ENCODE measurements around the gene PAEP. TPM values are rescaled to one million over a fixed set of nuclear protein-coding genes. Genes with fewer than 3 reads are reported as not detected.
"Not testable (repeated sequence)": the region's sequence is repeated elsewhere in the genome, so short reads cannot be mapped to it uniquely, and the experiment has no call there.

Gene PAEP
- total RNA-seq, 4 donors from 2014 or later = not detected

GRCh38 chr9:135531096-135531495 is 30.5 kb upstream of the PAEP start:
- intact Hi-C loops (cut with DNase I; ENCODE audit: low total_unique reads) (no loop called here), in situ Hi-C loops (cut with MboI; ENCODE audit: low pct_ligation_motif_present in 1 of 4, low pct_unique_long_range_greater_than_20kb in 1 of 4, low sequenced_read_pairs in 3 of 4) (no loop called here)
- no peaks in the 10 kb centered on the region for H3K27me3 ChIP-seq
- DNase-seq = no peak
- no peaks in the 10 kb centered on the region for H3K36me3 ChIP-seq
- no peak for TF ChIP-seq EP300 (IDR thresholded peaks at IDR 0.05; ENCODE audit: low read depth)
- TF ChIP-seq, protein P1, sequence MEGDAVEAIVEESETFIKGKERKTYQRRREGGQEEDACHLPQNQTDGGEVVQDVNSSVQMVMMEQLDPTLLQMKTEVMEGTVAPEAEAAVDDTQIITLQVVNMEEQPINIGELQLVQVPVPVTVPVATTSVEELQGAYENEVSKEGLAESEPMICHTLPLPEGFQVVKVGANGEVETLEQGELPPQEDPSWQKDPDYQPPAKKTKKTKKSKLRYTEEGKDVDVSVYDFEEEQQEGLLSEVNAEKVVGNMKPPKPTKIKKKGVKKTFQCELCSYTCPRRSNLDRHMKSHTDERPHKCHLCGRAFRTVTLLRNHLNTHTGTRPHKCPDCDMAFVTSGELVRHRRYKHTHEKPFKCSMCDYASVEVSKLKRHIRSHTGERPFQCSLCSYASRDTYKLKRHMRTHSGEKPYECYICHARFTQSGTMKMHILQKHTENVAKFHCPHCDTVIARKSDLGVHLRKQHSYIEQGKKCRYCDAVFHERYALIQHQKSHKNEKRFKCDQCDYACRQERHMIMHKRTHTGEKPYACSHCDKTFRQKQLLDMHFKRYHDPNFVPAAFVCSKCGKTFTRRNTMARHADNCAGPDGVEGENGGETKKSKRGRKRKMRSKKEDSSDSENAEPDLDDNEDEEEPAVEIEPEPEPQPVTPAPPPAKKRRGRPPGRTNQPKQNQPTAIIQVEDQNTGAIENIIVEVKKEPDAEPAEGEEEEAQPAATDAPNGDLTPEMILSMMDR (IDR thresholded peaks at IDR 0.05) = no peak
- no peak for TF ChIP-seq POLR2A (IDR thresholded peaks at IDR 0.05)
- TF ChIP-seq POLR2AphosphoS5 (IDR thresholded peaks at IDR 0.05) = no peak
- H3K4me1 ChIP-seq = no peaks in the 10 kb centered on the region
- WGBS, 2 donors (ENCODE audit: low coverage in 1 of 2) = 88% methylated on average over 10 of the region's 10 CpGs; no CpG with 5 or more reads in 1 of the 2 donors
- H3K27ac ChIP-seq = no peak overlapping the region
- no peaks in the 10 kb centered on the region for H3K9me3 ChIP-seq
- no peak overlapping the region for H3K4me3 ChIP-seq

DNA sequence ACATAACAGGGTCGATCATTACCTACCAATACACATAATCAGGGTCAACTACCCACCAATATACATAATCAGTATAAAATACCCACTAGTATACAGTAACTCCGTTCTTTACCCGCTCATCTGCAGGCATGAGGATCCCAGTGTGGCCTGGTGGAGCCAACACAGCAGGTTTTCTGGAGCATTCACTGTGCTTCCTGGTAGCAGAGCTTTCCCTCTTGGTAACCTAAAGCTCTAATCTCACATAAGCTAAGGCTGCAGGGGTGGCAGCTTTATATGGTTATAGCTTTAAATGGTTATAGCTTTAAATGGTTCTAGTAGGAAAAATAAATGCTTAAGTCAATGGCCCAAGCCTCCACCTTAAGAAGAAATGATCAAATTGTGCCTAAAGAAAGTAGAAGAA is 28.4 kb upstream of the PAEP start:
- TF ChIP-seq POLR2AphosphoS5 (IDR thresholded peaks at IDR 0.05) (no peak), EP300 (IDR thresholded peaks at IDR 0.05; ENCODE audit: low read depth) (no peak), POLR2A (IDR thresholded peaks at IDR 0.05) (no peak)
- TF ChIP-seq, protein P1 (IDR thresholded peaks at IDR 0.05) = no peak
- intact Hi-C loops (cut with DNase I; ENCODE audit: low total_unique reads) = no loop called here
- H3K27me3 ChIP-seq = no peaks in the 10 kb centered on the region
- DNase-seq = no peak
- no peaks in the 10 kb centered on the region for H3K9me3 ChIP-seq
- no peak overlapping the region for H3K4me3 ChIP-seq
- 80 to 95% methylated on average over 1 to 3 of the region's 3 CpGs for WGBS, 2 donors (ENCODE audit: low coverage in 1 of 2)
- in situ Hi-C loops (cut with MboI; ENCODE audit: low pct_ligation_motif_present in 1 of 4, low pct_unique_long_range_greater_than_20kb in 1 of 4, low sequenced_read_pairs in 3 of 4) = no loop called here
- H3K27ac ChIP-seq = no peak overlapping the region
- no peaks in the 10 kb centered on the region for H3K4me1 ChIP-seq
- no peaks in the 10 kb centered on the region for H3K36me3 ChIP-seq

DNA sequence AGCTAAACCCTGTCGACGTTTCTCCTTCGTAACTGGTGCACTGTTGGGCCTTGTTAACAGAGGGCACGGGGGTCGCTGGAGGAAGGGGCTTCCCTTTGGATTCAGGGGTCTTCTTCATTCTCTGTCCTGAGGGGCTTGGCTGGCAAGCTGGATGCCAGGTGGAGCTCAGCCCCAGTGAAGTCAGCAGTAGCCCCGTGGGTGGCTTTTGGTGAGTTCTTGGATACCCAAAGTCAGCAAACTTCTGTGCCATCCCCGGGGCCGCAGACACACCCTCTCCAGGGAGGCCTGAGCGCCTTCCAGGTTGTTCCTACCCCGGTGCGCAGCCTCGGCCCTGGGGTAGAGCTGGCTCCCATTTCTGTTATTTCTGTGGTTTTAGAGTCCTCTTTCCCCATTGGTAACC is 27.9 kb upstream of the PAEP start:
- Histone ChIP-seq H3K27me3 (no peaks in the 10 kb centered on the region), H3K36me3 (no peaks in the 10 kb centered on the region), H3K4me3 (no peak overlapping the region), H3K9me3 (no peaks in the 10 kb centered on the region), H3K27ac (no peak overlapping the region), H3K4me1 (no peaks in the 10 kb centered on the region)
- no peak for DNase-seq
- WGBS, 2 donors (ENCODE audit: low coverage in 1 of 2) = 84 to 89% methylated on average over 6 to 12 of the region's 12 CpGs
- TF ChIP-seq POLR2A (IDR thresholded peaks at IDR 0.05) (no peak), POLR2AphosphoS5 (IDR thresholded peaks at IDR 0.05) (no peak), EP300 (IDR thresholded peaks at IDR 0.05; ENCODE audit: low read depth) (no peak)
- TF ChIP-seq, protein P1 (IDR thresholded peaks at IDR 0.05) = no peak
- intact Hi-C loops (cut with DNase I; ENCODE audit: low total_unique reads) = no loop called here
- in situ Hi-C loops (cut with MboI; ENCODE audit: low pct_ligation_motif_present in 1 of 4, low pct_unique_long_range_greater_than_20kb in 1 of 4, low sequenced_read_pairs in 3 of 4) = no loop called here

DNA sequence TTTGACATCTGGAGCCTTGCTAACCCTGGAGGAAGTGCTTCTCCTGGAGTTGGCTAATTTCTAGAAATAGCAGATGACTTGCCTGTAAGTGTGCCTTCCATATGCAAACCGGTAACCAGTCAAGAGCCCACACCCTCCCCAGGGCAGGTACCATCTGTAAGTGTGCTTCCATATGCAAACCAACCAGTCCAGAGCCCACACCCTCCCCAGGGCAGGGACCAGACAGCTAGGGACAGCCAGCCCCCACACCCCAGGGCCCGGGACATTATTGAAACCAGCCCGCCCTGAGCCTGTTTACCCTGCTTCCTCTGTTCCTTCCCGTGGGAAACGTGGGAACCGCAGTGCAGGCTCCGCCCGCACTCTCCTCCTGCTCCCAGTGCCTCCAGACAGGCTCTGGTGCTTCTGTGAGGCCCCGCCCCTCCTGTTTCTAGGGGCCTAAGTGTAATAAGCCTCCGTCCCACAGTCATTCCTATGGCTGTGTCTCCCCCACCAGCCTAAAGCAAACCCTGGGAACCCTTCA is 27.3 kb upstream of the PAEP start:
- H3K4me1 ChIP-seq; H3K9me3 ChIP-seq; H3K4me3 ChIP-seq; H3K27ac ChIP-seq; intact Hi-C loops (cut with DNase I; ENCODE audit: low total_unique reads); H3K27me3 ChIP-seq; DNase-seq; in situ Hi-C loops (cut with MboI; ENCODE audit: low pct_ligation_motif_present in 1 of 4, low pct_unique_long_range_greater_than_20kb in 1 of 4, low sequenced_read_pairs in 3 of 4); H3K36me3 ChIP-seq: not testable (repeated sequence)
- WGBS, 2 donors (ENCODE audit: low coverage in 1 of 2) = 32% methylated on average over 6 of the region's 10 CpGs; no CpG with 5 or more reads in 1 of the 2 donors

GRCh38 chr9:135534826-135535225 is 26.7 kb upstream of the PAEP start:
- H3K9me3 ChIP-seq; H3K27me3 ChIP-seq; intact Hi-C loops (cut with DNase I; ENCODE audit: low total_unique reads); H3K27ac ChIP-seq; H3K36me3 ChIP-seq; H3K4me1 ChIP-seq; H3K4me3 ChIP-seq; DNase-seq; in situ Hi-C loops (cut with MboI; ENCODE audit: low pct_ligation_motif_present in 1 of 4, low pct_unique_long_range_greater_than_20kb in 1 of 4, low sequenced_read_pairs in 3 of 4): not testable (repeated sequence)
- 70% methylated on average over 4 of the region's 4 CpGs; no CpG with 5 or more reads in 1 of the 2 donors for WGBS, 2 donors (ENCODE audit: low coverage in 1 of 2)

DNA sequence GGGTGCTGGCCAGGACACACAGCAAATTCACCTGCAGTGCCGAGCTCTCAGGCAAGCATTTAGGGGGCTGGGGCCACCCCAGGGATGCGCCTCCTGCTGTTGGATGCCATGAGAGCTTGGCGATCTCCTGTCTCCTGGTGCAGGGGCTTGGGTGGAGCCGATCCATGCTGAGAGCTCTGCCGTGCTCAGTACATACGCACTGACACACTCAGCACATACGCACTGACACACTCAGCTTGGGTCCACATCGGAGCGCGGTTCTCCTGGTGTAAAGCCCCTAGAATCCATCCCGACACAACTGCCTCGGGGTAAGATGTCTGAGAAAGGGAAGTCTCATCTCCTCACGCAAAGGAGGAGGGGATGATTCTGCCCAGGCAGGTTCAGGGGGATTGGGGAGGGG is 25.9 kb upstream of the PAEP start:
- intact Hi-C loops (cut with DNase I; ENCODE audit: low total_unique reads) = not testable (repeated sequence)

More for the DNA sequence above, 25.9 kb upstream of the PAEP start:
- H3K27me3 ChIP-seq; H3K36me3 ChIP-seq; H3K27ac ChIP-seq; in situ Hi-C loops (cut with MboI; ENCODE audit: low pct_ligation_motif_present in 1 of 4, low pct_unique_long_range_greater_than_20kb in 1 of 4, low sequenced_read_pairs in 3 of 4); DNase-seq; H3K4me3 ChIP-seq; H3K4me1 ChIP-seq; H3K9me3 ChIP-seq: not testable (repeated sequence)
- whole genome bisulfite sequencing, 2 donors (ENCODE audit: low coverage in 1 of 2) = 77% methylated on average over 10 of the region's 13 CpGs; no CpG with 5 or more reads in 1 of the 2 donors
